Stomach smooth muscle (tissue), 2 donors: ENCODE results near the gene ITGB2.
A peak's percentile ranks its signal among the peaks of the same experiment; 100 is the strongest.

ENCODE experiments used
- H3K27ac ChIP-seq: one replicate; pipeline ENCODE4 v1.7.0; 2013; ENCODE audit warnings: mild to moderate bottlenecking, low read length, inconsistent platforms
- H3K27me3 ChIP-seq, 2 donors: one replicate each; pipeline ENCODE4 v1.7.0; 2013; ENCODE audit warnings: low read length in 2 of 2; ENCODE audit not compliant: insufficient read depth in 2 of 2, control insufficient read depth in 1 of 2
- H3K36me3 ChIP-seq, 2 donors: one replicate each; pipeline ENCODE4 v1.7.0; 2013; ENCODE audit warnings: low read length in 2 of 2; ENCODE audit not compliant: control insufficient read depth in 2 of 2, insufficient read depth in 2 of 2
- H3K4me1 ChIP-seq: one replicate; pipeline ENCODE4 v1.7.0; 2013; ENCODE audit warnings: low read length; ENCODE audit not compliant: control insufficient read depth, insufficient read depth
- H3K4me3 ChIP-seq, 2 donors: one replicate each; pipeline ENCODE4 v1.7.0; 2013; ENCODE audit warnings: low read length in 2 of 2
- H3K9ac ChIP-seq, 2 donors: one replicate each; pipeline ENCODE4 v1.7.0; 2013; ENCODE audit warnings: low read length in 2 of 2, mild to moderate bottlenecking in 1 of 2
- H3K9me3 ChIP-seq, 2 donors: one replicate each; pipeline ENCODE4 v1.7.0; 2013; ENCODE audit warnings: low read length in 2 of 2; ENCODE audit not compliant: control insufficient read depth in 2 of 2
- donor health status: healthy.
- donor health status: Pancreatic carcinoma.

Gene ITGB2

GRCh38 chr21:44953628-44954021, 32.9 kb upstream of the ITGB2 start:
- no peaks in the 10 kb centered on the region for H3K9me3 ChIP-seq
- no peak overlapping the region for H3K4me3 ChIP-seq
- H3K9ac ChIP-seq = no peak overlapping the region
- H3K27ac ChIP-seq = no peak overlapping the region
- peaks cover 0 to 2% of the 10 kb centered on the region in 2 donors for H3K36me3 ChIP-seq
- H3K4me1 ChIP-seq = peaks cover 62% of the 10 kb centered on the region
- H3K27me3 ChIP-seq = no peaks in the 10 kb centered on the region

DNA sequence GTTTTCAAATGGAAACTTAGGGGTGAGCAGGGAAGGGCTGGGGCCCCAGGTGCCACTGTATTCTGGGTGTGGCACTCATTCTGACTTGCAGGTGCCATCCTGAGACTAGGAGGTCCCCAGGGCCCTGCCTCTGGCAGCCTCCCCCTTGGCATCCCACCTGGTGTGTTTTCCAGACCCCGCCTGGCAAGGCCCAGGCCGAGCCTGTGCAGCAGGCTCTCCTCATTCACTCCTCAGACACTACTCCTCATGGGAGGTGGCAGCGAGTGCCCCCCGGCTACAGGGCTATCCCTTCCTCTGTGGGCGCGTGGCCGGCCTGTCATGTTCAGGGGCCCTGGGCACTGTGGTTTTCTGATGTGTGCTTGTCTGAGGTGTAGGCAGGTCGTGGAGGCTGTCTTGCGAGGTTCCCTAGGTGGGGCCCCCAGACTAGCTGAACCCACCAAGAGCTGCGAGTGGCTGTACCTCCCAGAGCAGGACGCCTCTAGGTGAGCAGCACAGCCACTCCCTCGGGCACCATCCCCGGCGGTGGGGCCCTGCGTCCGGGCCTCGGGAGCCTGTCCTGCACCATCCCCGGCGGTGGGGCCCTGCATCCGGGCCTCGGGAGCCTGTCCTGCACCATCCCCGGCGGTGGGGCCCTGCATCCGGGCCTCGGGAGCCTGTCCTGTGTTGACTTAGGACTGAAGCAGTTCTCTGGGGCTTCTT, 32.4 kb upstream of the ITGB2 start:
- H3K9ac ChIP-seq = no peak overlapping the region
- no peaks in the 10 kb centered on the region for H3K27me3 ChIP-seq
- peaks cover 0 to 2% of the 10 kb centered on the region in 2 donors for H3K36me3 ChIP-seq
- no peak overlapping the region for H3K27ac ChIP-seq
- no peak overlapping the region for H3K4me3 ChIP-seq
- no peaks in the 10 kb centered on the region for H3K9me3 ChIP-seq
- peaks cover 57% of the 10 kb centered on the region for H3K4me1 ChIP-seq

DNA sequence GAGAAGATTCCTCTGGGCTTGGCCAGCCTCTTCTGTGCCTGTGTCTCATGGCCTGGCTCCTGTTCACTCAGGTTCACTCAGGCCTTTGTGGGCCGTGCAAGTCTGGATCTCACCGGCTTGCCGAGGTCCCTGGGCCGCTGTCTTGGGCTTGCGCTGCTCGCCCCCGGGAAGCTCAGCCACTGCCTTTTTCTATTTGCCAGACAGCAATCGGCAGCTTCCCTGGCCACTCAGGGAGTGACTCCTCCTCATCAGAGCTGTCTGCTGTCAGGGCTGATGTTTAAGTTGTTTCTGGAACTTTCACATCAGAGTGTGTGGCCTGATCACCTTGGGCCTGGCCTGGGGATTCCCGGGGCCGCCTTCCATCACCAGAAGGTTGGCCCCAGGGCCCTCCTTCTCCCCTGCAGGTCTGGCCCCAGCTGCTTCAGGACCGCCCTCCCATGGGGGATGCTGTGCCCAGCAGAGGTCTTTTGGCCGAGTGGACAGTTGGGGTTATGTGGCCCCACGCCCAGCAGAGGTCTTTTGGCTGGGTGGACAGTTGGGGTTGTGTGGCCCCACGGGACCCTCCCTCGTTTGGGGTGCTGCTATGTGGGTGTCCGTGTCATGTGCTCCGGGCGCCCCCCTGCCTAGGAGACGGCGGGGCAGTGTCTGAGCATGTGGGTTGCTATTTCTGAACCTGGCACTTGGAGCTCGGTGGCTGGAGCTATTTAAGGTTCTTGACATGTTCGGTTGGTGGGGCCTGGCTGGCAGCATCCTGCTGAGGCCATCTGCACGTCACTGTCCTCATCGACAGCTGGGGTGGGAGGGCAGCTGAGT, 31.6 kb upstream of the ITGB2 start:
- Histone ChIP-seq H3K9me3 (no peaks in the 10 kb centered on the region), H3K4me1 (peaks cover 49% of the 10 kb centered on the region), H3K27me3 (no peaks in the 10 kb centered on the region), H3K36me3 (peaks cover 2 to 3% of the 10 kb centered on the region in 2 donors), H3K9ac (no peak overlapping the region), H3K27ac (no peak overlapping the region), H3K4me3 (no peak overlapping the region)

DNA sequence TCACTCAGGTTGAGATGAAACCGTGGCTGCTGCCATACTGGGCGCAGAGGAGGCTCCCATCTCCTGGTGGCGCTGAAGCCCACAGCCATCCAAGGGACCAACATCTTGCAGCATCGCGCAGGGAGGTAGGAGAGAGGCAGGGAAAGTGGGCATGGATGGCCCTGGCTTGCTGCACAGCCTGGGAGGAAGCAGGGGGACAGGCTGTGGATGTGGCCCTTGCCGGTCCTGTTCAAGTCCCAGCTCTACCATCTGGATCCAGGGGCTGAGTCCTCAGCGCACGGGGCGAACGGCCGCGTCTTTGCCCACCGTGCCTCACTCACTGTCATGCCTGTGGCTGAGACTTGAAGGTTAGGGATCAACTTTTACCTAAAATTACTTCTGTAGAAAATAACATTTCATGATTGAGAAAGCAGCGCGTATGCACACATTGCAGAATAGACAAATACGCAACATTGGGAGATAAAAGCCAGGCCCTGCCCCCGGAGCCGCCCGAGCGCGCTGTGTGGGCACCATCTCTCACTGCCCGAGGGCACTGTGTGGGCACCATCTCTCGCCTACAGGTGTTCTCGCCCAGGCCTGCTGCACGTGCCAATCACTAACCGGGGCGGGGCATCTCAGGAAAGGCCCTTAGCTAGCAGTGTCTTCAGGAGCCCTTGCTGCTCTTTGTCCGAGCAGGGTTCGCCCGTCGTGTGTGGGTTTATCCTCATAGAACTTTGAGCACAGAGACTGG, 30.7 kb upstream of the ITGB2 start:
- Histone ChIP-seq H3K4me1 (peaks cover 49% of the 10 kb centered on the region), H3K9ac (no peak overlapping the region), H3K27ac (no peak overlapping the region), H3K27me3 (no peaks in the 10 kb centered on the region), H3K9me3 (no peaks in the 10 kb centered on the region), H3K36me3 (peaks cover 4% of the 10 kb centered on the region in 2 donors), H3K4me3 (no peak overlapping the region)

GRCh38 chr21:44950351-44950750, 29.7 kb upstream of the ITGB2 start:
- H3K27ac ChIP-seq = no peak overlapping the region
- no peak overlapping the region for H3K4me3 ChIP-seq
- peaks cover 4 to 5% of the 10 kb centered on the region in 2 donors for H3K36me3 ChIP-seq
- no peaks in the 10 kb centered on the region for H3K27me3 ChIP-seq
- H3K9me3 ChIP-seq = no peaks in the 10 kb centered on the region
- no peak overlapping the region for H3K9ac ChIP-seq
- H3K4me1 ChIP-seq = peaks cover 45% of the 10 kb centered on the region

GRCh38 chr21:44949779-44950198, 29.1 kb upstream of the ITGB2 start:
- Histone ChIP-seq H3K27me3 (no peaks in the 10 kb centered on the region), H3K9ac (no peak overlapping the region), H3K4me3 (peak overlapping the region in 1 of 2 donors; percentile 3), H3K36me3 (peaks cover 9 to 10% of the 10 kb centered on the region in 2 donors), H3K27ac (no peak overlapping the region), H3K9me3 (no peaks in the 10 kb centered on the region), H3K4me1 (peaks cover 42% of the 10 kb centered on the region)

DNA sequence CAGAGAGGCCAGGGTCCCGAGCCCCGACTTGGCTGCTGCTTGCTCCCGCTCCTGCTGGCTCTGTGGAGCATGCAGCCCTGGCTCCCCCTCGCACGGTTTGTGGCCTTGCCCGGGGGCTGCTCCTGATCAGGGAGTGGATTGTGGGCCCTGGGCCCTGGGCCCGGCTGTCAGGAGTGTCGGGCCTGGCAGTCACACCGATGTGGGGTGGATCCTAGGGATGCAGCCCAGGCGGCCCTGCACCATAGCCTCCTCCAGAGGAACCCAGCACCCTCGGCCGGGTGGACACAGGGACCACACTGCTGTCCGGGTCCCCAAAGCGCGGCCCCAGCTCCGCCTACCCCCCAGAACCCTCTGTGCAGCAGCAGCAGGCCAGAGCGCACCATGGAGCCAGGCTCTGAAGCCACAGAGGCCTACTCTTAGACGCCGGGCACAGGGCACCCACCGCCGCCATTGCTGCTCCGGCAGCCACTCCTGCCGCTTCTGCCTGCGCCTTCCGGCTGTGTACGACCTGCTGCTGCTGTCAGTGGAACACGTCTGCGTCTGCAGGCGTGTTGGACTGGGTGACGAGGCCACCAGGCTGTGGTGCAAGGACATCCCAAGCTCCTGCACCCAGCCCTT, 28.6 kb upstream of the ITGB2 start:
- H3K4me3 ChIP-seq = peak overlapping the region in 1 of 2 donors; percentile 3
- H3K27ac ChIP-seq = no peak overlapping the region
- H3K36me3 ChIP-seq = peaks cover 11 to 13% of the 10 kb centered on the region in 2 donors
- peaks cover 41% of the 10 kb centered on the region for H3K4me1 ChIP-seq
- no peaks in the 10 kb centered on the region for H3K27me3 ChIP-seq
- no peak overlapping the region for H3K9ac ChIP-seq
- H3K9me3 ChIP-seq = no peaks in the 10 kb centered on the region

DNA sequence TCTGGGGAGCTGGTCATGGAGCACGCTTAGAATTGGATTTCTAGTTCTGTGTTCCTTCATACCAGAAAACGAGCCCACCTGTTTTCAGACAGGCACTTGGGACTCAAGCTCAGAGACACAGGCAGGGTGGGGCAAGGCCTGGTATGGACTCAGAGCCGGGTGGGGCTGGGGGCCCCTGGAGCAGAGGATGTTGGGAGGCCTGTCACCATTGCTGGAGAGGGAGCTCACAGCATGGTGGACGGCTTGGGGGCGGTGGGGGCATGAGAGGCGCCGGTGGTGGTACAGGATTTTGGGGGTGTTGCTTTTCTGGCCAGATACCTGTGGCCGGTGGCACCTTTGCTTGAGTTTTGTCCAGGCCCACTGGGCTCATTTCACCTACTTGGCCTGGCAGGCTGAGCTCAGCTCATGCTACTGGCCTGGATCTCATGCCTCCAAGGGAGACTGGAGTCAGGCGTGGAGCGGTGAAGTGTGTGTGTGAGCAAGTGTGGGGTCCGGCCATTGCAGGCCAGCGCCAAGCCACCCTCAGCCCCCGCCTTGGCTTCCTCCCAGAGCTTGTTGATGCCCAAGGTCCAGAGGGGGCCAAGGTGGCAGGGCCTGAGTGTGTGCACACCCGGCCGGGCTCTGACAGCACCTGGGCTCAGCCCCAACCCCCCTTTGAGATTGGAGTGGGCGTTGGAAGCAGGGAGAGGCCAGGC, 27.9 kb upstream of the ITGB2 start:
- Histone ChIP-seq H3K4me3 (no peak overlapping the region), H3K27me3 (no peaks in the 10 kb centered on the region), H3K27ac (no peak overlapping the region), H3K9ac (no peak overlapping the region), H3K9me3 (no peaks in the 10 kb centered on the region), H3K4me1 (peaks cover 34% of the 10 kb centered on the region), H3K36me3 (peaks cover 18 to 20% of the 10 kb centered on the region in 2 donors)

DNA sequence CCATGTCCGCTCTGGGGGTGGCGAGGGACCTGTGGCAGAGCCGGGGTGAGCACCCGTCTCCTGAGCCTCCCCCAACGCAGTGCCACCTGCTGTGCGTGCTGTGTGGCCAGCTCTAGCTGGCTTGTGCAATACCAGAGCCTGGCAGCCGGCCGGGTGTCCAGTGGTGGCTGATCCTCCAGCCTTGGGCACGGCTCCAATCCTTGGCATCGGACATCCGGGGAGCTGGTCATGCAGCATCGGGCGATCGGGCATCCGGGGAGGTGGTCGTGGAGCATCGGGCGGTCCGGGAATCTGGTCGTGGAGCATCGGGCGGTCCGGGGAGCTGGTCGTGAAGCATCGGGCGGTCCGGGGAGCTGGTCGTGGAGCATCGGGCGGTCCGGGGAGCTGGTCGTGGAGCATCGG, 27.2 kb upstream of the ITGB2 start:
- Histone ChIP-seq H3K27me3 (no peaks in the 10 kb centered on the region), H3K9ac (no peak overlapping the region), H3K4me3 (no peak overlapping the region), H3K4me1 (peaks cover 27% of the 10 kb centered on the region), H3K36me3 (peaks cover 19 to 22% of the 10 kb centered on the region in 2 donors), H3K9me3 (no peaks in the 10 kb centered on the region), H3K27ac (no peak overlapping the region)
